KOPT-K1 (cell line): ENCODE measurements around the gene STRA8.
"Not testable (repeated sequence)": the region's sequence is repeated elsewhere in the genome, so short reads cannot be mapped to it uniquely, and the experiment has no call there.

ENCODE experiments used
- H3K27ac ChIP-seq: fragments of 200-600 bp; sonication (generic); 2 replicates; pipeline ENCODE4 v1.5.1; 2016; ENCODE audit warnings: antibody characterized with exemption, mild to moderate bottlenecking, low read depth, low read length; ENCODE audit not compliant: poor library complexity, severe bottlenecking
- H3K36me3 ChIP-seq: fragments of 200-600 bp; sonication (generic); 2 replicates; pipeline ENCODE4 v1.5.1; 2017; ENCODE audit warnings: antibody characterized with exemption, mild to moderate bottlenecking, low read length, moderate library complexity; ENCODE audit not compliant: insufficient read depth
- H3K9me3 ChIP-seq: fragments of 200-600 bp; sonication (generic); 2 replicates; pipeline ENCODE4 v1.5.1; 2017; ENCODE audit warnings: antibody characterized with exemption, low read length, mild to moderate bottlenecking; ENCODE audit not compliant: insufficient read depth, poor library complexity, severe bottlenecking

The STRA8 gene

GRCh38 chr7:135211946-135212685, 21.5 kb upstream of the STRA8 start:
- peak overlapping the region; percentile 47 for H3K27ac ChIP-seq

GRCh38 chr7:135213831-135214230, 19.8 kb upstream of the STRA8 start:
- Histone ChIP-seq H3K36me3 (no peaks in the 10 kb centered on the region), H3K9me3 (no peaks in the 10 kb centered on the region), H3K27ac (no peak overlapping the region)

More at GRCh38 chr7:135211946-135212685, 21.5 kb upstream of the STRA8 start:
- H3K36me3 ChIP-seq, H3K9me3 ChIP-seq: not testable (repeated sequence)

- Histone ChIP-seq H3K27ac (no peak overlapping the region), H3K9me3 (no peaks in the 10 kb centered on the region), H3K36me3 (no peaks in the 10 kb centered on the region)
Observed at GRCh38 chr7:135215180-135215579, 18.5 kb upstream of the STRA8 start.

- H3K27ac ChIP-seq, result no peak overlapping the region
- no peaks in the 10 kb centered on the region for H3K36me3 ChIP-seq
- no peaks in the 10 kb centered on the region for H3K9me3 ChIP-seq
Observed at GRCh38 chr7:135215698-135216097, 17.9 kb upstream of the STRA8 start.

DNA sequence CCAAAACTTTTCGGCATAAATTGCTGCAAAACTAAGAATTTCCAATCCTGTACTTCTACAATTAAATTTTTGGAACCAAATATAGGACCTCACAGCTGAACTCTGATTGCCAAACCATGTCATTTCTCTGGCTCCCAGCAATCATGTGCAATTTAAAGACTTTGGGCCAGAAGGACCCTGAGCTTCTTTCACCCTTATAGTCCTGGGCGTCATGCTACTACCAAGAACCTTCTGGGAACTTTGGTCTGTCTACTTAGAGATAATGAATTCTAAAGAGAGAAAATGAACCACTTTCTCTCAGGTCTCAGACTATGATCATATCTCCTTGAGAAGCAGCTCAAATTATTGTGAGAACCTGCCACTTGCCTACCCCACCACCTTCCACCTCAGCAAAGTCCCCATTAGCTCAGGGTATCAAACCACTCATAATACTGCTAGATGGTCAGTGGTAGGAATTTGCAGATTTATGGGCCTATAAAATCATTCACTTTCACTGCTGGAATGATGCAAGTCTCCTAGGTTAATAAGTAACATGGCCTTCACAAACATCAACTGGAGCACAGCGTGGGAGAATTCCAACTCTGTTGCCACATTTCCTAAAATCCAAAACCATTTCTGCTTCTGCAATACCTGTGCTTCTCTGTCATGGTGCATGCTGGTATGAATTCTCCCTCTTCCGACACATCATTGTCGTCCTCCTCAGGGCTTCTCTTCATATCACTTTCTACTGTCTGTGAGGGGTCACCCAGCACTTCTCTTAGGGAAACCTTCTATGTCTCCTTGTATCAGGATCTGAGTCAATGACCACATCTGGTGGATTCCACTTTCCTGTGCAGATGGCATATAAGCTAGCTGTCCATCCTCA, 15.8 kb upstream of the STRA8 start:
- no peaks in the 10 kb centered on the region for H3K36me3 ChIP-seq

DNA sequence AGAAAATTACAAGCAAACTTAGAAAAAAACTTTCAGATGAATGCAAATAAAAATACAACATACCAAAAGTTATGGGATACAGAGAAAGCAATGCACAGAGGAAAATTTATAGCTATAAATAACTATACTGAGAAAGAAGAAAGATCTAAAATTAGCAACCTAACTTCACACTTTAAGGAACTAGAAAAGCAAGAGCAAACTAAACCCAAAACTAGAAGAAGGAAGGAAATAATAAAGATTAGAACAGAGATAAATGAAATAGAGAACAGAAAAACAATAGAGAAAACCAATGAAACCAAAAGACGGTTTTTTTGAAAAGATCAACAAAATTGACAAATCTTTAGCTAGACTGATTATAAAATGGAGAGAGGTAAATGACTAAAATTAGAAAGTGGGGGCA, 9.6 kb upstream of the STRA8 start:
- Histone ChIP-seq H3K27ac (no peak overlapping the region), H3K36me3 (no peaks in the 10 kb centered on the region), H3K9me3 (peaks cover 5% of the 10 kb centered on the region)

More for the DNA sequence above, 15.8 kb upstream of the STRA8 start:
- Histone ChIP-seq H3K9me3 (no peaks in the 10 kb centered on the region), H3K27ac (no peak overlapping the region)

- Histone ChIP-seq H3K27ac (no peak overlapping the region), H3K36me3 (no peaks in the 10 kb centered on the region), H3K9me3 (no peaks in the 10 kb centered on the region)
Observed at GRCh38 chr7:135231686-135232085, 2.0 kb upstream of the STRA8 start.

GRCh38 chr7:135232087-135232486, 1.6 kb upstream of the STRA8 start:
- H3K36me3 ChIP-seq, result no peaks in the 10 kb centered on the region
- no peaks in the 10 kb centered on the region for H3K9me3 ChIP-seq
- H3K27ac ChIP-seq, result no peak overlapping the region

- Histone ChIP-seq H3K27ac (no peak overlapping the region), H3K9me3 (no peaks in the 10 kb centered on the region), H3K36me3 (no peaks in the 10 kb centered on the region)
Observed at GRCh38 chr7:135232720-135233119, 918 bp upstream of the STRA8 start.

GRCh38 chr7:135234095-135234494, 457 bp downstream of the STRA8 start:
- not testable (repeated sequence) for H3K27ac ChIP-seq, H3K36me3 ChIP-seq, H3K9me3 ChIP-seq

GRCh38 chr7:135234727-135235126, 1.1 kb downstream of the STRA8 start:
- Histone ChIP-seq H3K9me3 (no peaks in the 10 kb centered on the region), H3K27ac (no peak overlapping the region), H3K36me3 (no peaks in the 10 kb centered on the region)

DNA sequence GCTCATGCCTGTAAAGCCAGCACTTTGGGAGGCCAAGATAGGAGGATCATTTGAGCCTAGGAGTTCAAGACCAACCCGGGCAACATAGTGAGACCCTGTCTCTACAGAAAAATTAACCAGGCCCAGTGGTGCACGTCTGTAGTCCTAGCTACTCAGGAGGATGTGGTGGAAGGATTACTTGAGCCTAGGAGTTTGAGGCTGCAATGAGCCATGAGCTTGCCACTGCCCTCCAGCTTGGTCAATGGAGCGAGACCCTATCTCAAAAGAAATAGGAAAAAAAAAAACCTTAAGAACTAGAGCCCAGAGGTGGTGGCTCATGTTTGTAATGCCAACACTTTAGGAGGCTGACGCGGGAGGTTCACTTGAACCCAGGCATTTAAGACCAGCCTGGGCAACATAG, 2.2 kb downstream of the STRA8 start:
- Histone ChIP-seq H3K9me3 (no peaks in the 10 kb centered on the region), H3K36me3 (no peaks in the 10 kb centered on the region), H3K27ac (no peak overlapping the region)

DNA sequence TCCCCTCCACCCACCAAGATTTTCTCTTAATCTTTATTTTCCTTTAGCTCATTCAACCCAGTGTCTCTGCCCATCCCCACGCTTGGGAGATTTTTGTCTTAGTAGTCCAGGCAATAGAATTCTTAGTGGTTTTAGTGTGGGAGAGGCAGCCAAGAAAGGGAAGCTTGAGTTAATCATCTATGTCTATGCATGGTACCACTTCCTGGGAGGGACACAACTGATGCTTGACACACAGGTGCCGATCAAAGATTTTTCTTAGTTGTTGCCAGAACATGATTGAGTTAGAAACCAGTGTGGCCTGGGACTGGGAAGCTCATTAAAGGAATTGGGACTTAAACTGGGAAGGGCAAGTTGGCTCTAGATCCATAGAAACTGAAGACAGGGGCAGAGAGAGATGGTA, 3.1 kb downstream of the STRA8 start:
- Histone ChIP-seq H3K36me3 (no peaks in the 10 kb centered on the region), H3K27ac (no peak overlapping the region), H3K9me3 (no peaks in the 10 kb centered on the region)

GRCh38 chr7:135238112-135238744, 4.6 kb downstream of the STRA8 start:
- no peaks in the 10 kb centered on the region for H3K36me3 ChIP-seq
- H3K27ac ChIP-seq, result no peak overlapping the region
- no peaks in the 10 kb centered on the region for H3K9me3 ChIP-seq

DNA sequence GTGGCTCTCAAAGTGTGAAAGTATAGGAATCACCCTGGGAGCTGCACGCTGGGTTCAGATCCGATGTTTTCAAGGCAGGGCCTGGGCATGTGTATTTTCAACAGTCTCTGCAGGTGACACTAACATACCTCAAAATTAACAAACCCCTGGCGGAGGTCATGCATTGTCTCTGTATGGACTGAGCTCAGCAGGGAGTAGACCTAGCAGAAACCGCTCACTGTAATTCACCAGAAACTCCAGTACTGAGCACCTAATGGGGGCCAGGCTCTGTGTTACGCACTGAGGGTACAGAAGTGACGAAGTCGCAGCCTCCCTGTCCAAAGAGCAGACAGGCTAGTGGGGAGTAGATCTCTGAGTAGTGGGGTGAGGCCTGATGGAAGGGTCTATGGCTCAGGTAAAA, 5.6 kb downstream of the STRA8 start:
- Histone ChIP-seq H3K36me3 (no peaks in the 10 kb centered on the region), H3K9me3 (no peaks in the 10 kb centered on the region), H3K27ac (no peak overlapping the region)
